Liver (tissue), 3 donors: ENCODE measurements around the gene ARSK.

Experiments used
- HNF4G ChIP-seq: IDR thresholded peaks from 2 replicates; pipeline ENCODE4 v1.6.1; 2016; ENCODE audit warnings: antibody characterized with exemption
- JUND ChIP-seq, 2 donors: IDR thresholded peaks; 2 replicates each; pipeline ENCODE4 v1.6.1; 2016; ENCODE audit warnings: antibody characterized with exemption in 2 of 2
- RAD21 ChIP-seq, 2 donors: IDR thresholded peaks; 2 replicates each; pipeline ENCODE4 v1.6.1; 2016; ENCODE audit warnings: antibody characterized with exemption in 2 of 2, mild to moderate bottlenecking in 2 of 2
- RXRA ChIP-seq, 2 donors: IDR thresholded peaks; 2 replicates each; pipeline ENCODE4 v1.6.1; 2017 to 2018; ENCODE audit warnings: antibody characterized with exemption in 2 of 2, mild to moderate bottlenecking in 1 of 2
- SP1 ChIP-seq: IDR thresholded peaks from 2 replicates; pipeline ENCODE4 v1.6.1; 2018; ENCODE audit warnings: antibody characterized with exemption, mild to moderate bottlenecking
- YY1 ChIP-seq: IDR thresholded peaks from 2 replicates; pipeline ENCODE4 v1.6.1; 2016; ENCODE audit warnings: antibody characterized with exemption, mild to moderate bottlenecking
- TF ChIP-seq, protein P1 (sequence below): IDR thresholded peaks from 2 replicates; pipeline ENCODE4 v1.6.1; 2016; ENCODE audit warnings: antibody characterized with exemption, mild to moderate bottlenecking
- TF ChIP-seq, protein P2 (sequence below): fragments of 150-350 bp; IDR thresholded peaks from 2 replicates; pipeline ENCODE4 v1.5.1; 2017; ENCODE audit warnings: improper control_type of control experiment, low read depth, low read length; ENCODE audit not compliant: missing input control
- TF ChIP-seq, protein P3 (sequence below): IDR thresholded peaks from 2 replicates; pipeline ENCODE4 v1.6.1; 2016; ENCODE audit warnings: antibody characterized with exemption
- donor health status: healthy.
- donor health status: healthy.

DNA sequence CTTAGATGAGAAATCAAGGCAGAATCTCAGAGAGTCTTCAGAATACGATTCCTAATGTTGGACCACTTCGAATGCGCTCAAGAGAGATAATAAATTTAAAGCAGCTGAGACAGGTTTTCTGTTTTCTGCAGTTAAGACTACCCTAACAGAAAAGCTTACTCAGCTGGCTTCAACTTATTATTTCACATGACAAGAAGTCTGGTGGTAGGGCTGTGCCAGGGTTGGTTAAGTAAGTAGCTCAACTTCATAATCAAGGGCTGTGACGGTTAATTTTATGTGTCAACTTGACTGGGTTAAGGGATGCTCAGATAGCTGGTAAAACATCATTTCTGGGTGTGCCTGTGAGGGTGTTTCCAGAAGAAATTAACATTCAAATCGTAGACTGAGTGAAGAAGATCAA is 68.8 kb downstream of the ARSK start:
- TF ChIP-seq RAD21 (IDR thresholded peaks at IDR 0.05) (no peak), YY1 (no peak), JUND (IDR thresholded peaks at IDR 0.05) (no peak), HNF4G (no peak), RXRA (IDR thresholded peaks at IDR 0.05) (no peak), SP1 (no peak)
- TF ChIP-seq, protein P1, sequence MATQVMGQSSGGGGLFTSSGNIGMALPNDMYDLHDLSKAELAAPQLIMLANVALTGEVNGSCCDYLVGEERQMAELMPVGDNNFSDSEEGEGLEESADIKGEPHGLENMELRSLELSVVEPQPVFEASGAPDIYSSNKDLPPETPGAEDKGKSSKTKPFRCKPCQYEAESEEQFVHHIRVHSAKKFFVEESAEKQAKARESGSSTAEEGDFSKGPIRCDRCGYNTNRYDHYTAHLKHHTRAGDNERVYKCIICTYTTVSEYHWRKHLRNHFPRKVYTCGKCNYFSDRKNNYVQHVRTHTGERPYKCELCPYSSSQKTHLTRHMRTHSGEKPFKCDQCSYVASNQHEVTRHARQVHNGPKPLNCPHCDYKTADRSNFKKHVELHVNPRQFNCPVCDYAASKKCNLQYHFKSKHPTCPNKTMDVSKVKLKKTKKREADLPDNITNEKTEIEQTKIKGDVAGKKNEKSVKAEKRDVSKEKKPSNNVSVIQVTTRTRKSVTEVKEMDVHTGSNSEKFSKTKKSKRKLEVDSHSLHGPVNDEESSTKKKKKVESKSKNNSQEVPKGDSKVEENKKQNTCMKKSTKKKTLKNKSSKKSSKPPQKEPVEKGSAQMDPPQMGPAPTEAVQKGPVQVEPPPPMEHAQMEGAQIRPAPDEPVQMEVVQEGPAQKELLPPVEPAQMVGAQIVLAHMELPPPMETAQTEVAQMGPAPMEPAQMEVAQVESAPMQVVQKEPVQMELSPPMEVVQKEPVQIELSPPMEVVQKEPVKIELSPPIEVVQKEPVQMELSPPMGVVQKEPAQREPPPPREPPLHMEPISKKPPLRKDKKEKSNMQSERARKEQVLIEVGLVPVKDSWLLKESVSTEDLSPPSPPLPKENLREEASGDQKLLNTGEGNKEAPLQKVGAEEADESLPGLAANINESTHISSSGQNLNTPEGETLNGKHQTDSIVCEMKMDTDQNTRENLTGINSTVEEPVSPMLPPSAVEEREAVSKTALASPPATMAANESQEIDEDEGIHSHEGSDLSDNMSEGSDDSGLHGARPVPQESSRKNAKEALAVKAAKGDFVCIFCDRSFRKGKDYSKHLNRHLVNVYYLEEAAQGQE, result no peak
- TF ChIP-seq, protein P2, sequence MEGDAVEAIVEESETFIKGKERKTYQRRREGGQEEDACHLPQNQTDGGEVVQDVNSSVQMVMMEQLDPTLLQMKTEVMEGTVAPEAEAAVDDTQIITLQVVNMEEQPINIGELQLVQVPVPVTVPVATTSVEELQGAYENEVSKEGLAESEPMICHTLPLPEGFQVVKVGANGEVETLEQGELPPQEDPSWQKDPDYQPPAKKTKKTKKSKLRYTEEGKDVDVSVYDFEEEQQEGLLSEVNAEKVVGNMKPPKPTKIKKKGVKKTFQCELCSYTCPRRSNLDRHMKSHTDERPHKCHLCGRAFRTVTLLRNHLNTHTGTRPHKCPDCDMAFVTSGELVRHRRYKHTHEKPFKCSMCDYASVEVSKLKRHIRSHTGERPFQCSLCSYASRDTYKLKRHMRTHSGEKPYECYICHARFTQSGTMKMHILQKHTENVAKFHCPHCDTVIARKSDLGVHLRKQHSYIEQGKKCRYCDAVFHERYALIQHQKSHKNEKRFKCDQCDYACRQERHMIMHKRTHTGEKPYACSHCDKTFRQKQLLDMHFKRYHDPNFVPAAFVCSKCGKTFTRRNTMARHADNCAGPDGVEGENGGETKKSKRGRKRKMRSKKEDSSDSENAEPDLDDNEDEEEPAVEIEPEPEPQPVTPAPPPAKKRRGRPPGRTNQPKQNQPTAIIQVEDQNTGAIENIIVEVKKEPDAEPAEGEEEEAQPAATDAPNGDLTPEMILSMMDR, result no peak
- TF ChIP-seq, protein P3, sequence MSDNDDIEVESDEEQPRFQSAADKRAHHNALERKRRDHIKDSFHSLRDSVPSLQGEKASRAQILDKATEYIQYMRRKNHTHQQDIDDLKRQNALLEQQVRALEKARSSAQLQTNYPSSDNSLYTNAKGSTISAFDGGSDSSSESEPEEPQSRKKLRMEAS, result no peak
